ENCODE measurements around the gene SART3.

SART3 gene

GRCh38 chr12:108563136-108563803, 2.3 kb upstream of the SART3 start:
- peaks cover 23% of the 10 kb centered on the region for H3K79me2 ChIP-seq
- H3K27ac ChIP-seq: peak overlapping the region; percentile 99
- H2AFZ ChIP-seq: peak overlapping the region; percentile 85
- peaks cover 7% of the 10 kb centered on the region for H3K4me1 ChIP-seq
- no peaks in the 10 kb centered on the region for H3K9me3 ChIP-seq (ENCODE audit: control insufficient read depth, low read length)
- peak overlapping the region; percentile 71 for H3K4me2 ChIP-seq (ENCODE audit: low read length)
- peak; percentile 90 for TF ChIP-seq CTCF (IDR thresholded peaks at IDR 0.05)
- H3K4me3 ChIP-seq (ENCODE audit: low read depth, low read length): peak overlapping the region; percentile 71
- H3K36me3 ChIP-seq (ENCODE audit: control insufficient read depth, insufficient read depth, low read length): no peaks in the 10 kb centered on the region
- H3K27me3 ChIP-seq (ENCODE audit: control insufficient read depth, insufficient read depth, low read length): no peaks in the 10 kb centered on the region
- H3K9ac ChIP-seq: peak overlapping the region; percentile 82

- TF ChIP-seq CTCF (IDR thresholded peaks at IDR 0.05): peak; percentile 4
- H3K9me3 ChIP-seq (ENCODE audit: control insufficient read depth, low read length): no peaks in the 10 kb centered on the region
- H3K4me1 ChIP-seq: peaks cover 7% of the 10 kb centered on the region
- H3K9ac ChIP-seq: peak within 1 kb of the TSS; percentile 82
- no peaks in the 10 kb centered on the region for H3K27me3 ChIP-seq (ENCODE audit: control insufficient read depth, insufficient read depth, low read length)
- H3K79me2 ChIP-seq: peaks cover 30% of the 10 kb centered on the region
- H3K4me2 ChIP-seq (ENCODE audit: low read length): peak within 1 kb of the TSS; percentile 73
- H2AFZ ChIP-seq: peak within 1 kb of the TSS; percentile 88
- no peaks in the 10 kb centered on the region for H3K36me3 ChIP-seq (ENCODE audit: control insufficient read depth, insufficient read depth, low read length)
- H3K4me3 ChIP-seq (ENCODE audit: low read depth, low read length): peak within 1 kb of the TSS; percentile 96
- peak within 1 kb of the TSS; percentile 99 for H3K27ac ChIP-seq
Observed at GRCh38 chr12:108562348-108563135, 1.6 kb upstream of the SART3 start, which contains the start of gene ISCU. ISCU (plus strand) TSS chr12:108562596; CDS start chr12:108562623, 27 bp downstream.

- peak overlapping the region; percentile 96 for H3K4me3 ChIP-seq (ENCODE audit: low read depth, low read length)
- H3K79me2 ChIP-seq: peaks cover 35% of the 10 kb centered on the region
- H3K4me1 ChIP-seq: peaks cover 7% of the 10 kb centered on the region
- no peak overlapping the region for H3K9ac ChIP-seq
- H3K36me3 ChIP-seq (ENCODE audit: control insufficient read depth, insufficient read depth, low read length): no peaks in the 10 kb centered on the region
- peak overlapping the region; percentile 88 for H2AFZ ChIP-seq
- peak overlapping the region; percentile 73 for H3K4me2 ChIP-seq (ENCODE audit: low read length)
- H3K27ac ChIP-seq: peak overlapping the region; percentile 99
- H3K27me3 ChIP-seq (ENCODE audit: control insufficient read depth, insufficient read depth, low read length): no peaks in the 10 kb centered on the region
- TF ChIP-seq CTCF (IDR thresholded peaks at IDR 0.05): no peak
- no peaks in the 10 kb centered on the region for H3K9me3 ChIP-seq (ENCODE audit: control insufficient read depth, low read length)
Observed at GRCh38 chr12:108561852-108562347, 927 bp upstream of the SART3 start.

GRCh38 chr12:108560321-108560721, 652 bp downstream of the SART3 start:
- Histone ChIP-seq H3K36me3 (ENCODE audit: control insufficient read depth, insufficient read depth, low read length) (no peaks in the 10 kb centered on the region), H3K79me2 (peaks cover 50% of the 10 kb centered on the region), H3K9ac (peak overlapping the region; percentile 32), H3K4me3 (ENCODE audit: low read depth, low read length) (peak overlapping the region; percentile 96), H3K9me3 (ENCODE audit: control insufficient read depth, low read length) (no peaks in the 10 kb centered on the region), H3K27ac (peak overlapping the region; percentile 99), H3K27me3 (ENCODE audit: control insufficient read depth, insufficient read depth, low read length) (no peaks in the 10 kb centered on the region), H3K4me2 (ENCODE audit: low read length) (peak overlapping the region; percentile 73), H2AFZ (peak overlapping the region; percentile 88), H3K4me1 (peaks cover 17% of the 10 kb centered on the region)
- no peak for TF ChIP-seq CTCF (IDR thresholded peaks at IDR 0.05)

Data from parathyroid adenoma (tissue), 2 donors.